ENCODE results near the gene EDEM3.

DNA sequence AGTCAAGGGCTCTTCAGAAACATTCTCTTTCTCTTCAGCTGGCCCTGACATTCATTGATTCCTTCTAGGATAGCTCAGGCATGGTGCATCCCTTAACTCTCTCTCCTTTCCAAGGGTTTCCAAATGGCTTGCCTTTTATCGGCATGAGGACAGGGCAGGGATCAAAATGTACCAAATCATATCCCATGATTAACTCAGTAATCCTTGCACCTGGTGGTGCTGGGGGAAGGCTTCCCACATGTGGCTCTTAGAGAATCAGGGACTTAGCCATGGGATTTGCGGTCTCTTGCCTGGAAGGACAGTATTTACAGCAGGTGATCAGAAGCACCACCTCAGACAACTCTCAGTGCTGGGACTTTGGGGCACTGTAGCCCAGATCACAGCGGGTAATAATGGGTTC is 46.2 kb upstream of the EDEM3 start:
- TF ChIP-seq, protein P1, sequence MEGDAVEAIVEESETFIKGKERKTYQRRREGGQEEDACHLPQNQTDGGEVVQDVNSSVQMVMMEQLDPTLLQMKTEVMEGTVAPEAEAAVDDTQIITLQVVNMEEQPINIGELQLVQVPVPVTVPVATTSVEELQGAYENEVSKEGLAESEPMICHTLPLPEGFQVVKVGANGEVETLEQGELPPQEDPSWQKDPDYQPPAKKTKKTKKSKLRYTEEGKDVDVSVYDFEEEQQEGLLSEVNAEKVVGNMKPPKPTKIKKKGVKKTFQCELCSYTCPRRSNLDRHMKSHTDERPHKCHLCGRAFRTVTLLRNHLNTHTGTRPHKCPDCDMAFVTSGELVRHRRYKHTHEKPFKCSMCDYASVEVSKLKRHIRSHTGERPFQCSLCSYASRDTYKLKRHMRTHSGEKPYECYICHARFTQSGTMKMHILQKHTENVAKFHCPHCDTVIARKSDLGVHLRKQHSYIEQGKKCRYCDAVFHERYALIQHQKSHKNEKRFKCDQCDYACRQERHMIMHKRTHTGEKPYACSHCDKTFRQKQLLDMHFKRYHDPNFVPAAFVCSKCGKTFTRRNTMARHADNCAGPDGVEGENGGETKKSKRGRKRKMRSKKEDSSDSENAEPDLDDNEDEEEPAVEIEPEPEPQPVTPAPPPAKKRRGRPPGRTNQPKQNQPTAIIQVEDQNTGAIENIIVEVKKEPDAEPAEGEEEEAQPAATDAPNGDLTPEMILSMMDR (IDR thresholded peaks at IDR 0.05; ENCODE audit: low read depth, low read length, missing input control) = no peak
- no peak for TF ChIP-seq SP1 (IDR thresholded peaks at IDR 0.05)
- TF ChIP-seq HNF4G (IDR thresholded peaks at IDR 0.05) = no peak
- TF ChIP-seq, protein P2, sequence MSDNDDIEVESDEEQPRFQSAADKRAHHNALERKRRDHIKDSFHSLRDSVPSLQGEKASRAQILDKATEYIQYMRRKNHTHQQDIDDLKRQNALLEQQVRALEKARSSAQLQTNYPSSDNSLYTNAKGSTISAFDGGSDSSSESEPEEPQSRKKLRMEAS (IDR thresholded peaks at IDR 0.05) = no peak
- TF ChIP-seq RAD21 (IDR thresholded peaks at IDR 0.05) = no peak
- TF ChIP-seq YY1 (IDR thresholded peaks at IDR 0.05) = no peak
- TF ChIP-seq, protein P3, sequence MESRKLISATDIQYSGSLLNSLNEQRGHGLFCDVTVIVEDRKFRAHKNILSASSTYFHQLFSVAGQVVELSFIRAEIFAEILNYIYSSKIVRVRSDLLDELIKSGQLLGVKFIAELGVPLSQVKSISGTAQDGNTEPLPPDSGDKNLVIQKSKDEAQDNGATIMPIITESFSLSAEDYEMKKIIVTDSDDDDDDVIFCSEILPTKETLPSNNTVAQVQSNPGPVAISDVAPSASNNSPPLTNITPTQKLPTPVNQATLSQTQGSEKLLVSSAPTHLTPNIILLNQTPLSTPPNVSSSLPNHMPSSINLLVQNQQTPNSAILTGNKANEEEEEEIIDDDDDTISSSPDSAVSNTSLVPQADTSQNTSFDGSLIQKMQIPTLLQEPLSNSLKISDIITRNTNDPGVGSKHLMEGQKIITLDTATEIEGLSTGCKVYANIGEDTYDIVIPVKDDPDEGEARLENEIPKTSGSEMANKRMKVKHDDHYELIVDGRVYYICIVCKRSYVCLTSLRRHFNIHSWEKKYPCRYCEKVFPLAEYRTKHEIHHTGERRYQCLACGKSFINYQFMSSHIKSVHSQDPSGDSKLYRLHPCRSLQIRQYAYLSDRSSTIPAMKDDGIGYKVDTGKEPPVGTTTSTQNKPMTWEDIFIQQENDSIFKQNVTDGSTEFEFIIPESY (IDR thresholded peaks at IDR 0.05) = no peak
- no peak for TF ChIP-seq TAF1 (conservative IDR thresholded peaks at IDR 0.05)
- TF ChIP-seq HNF4A (conservative IDR thresholded peaks at IDR 0.05) = no peak

Data from liver (tissue), 3 donors.